Measurements from ENCODE around the gene PDCD2.

DNA sequence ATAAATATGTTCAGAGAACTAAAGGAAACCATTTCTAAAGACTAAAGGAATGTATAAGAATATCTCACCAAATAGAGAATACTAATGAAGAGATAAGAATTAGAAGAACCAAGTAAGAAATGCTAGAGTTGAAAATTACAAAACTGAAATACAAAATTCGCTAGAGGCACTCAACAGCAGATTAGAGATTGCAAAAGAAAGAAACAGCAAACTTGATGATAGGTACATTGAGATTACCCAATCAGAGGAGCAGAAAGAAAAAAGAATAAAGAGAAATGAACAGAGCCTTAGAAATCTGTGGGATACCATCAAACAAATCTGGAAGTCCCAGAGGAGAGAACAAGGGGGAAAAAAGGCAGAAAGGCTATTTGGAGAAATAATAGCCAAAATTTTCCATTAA, 6.3 kb upstream of the PDCD2 start:
- TF ChIP-seq, protein P1, sequence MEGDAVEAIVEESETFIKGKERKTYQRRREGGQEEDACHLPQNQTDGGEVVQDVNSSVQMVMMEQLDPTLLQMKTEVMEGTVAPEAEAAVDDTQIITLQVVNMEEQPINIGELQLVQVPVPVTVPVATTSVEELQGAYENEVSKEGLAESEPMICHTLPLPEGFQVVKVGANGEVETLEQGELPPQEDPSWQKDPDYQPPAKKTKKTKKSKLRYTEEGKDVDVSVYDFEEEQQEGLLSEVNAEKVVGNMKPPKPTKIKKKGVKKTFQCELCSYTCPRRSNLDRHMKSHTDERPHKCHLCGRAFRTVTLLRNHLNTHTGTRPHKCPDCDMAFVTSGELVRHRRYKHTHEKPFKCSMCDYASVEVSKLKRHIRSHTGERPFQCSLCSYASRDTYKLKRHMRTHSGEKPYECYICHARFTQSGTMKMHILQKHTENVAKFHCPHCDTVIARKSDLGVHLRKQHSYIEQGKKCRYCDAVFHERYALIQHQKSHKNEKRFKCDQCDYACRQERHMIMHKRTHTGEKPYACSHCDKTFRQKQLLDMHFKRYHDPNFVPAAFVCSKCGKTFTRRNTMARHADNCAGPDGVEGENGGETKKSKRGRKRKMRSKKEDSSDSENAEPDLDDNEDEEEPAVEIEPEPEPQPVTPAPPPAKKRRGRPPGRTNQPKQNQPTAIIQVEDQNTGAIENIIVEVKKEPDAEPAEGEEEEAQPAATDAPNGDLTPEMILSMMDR (IDR thresholded peaks at IDR 0.05; ENCODE audit: low read depth, low read length, poor library complexity, severe bottlenecking): no peak
- no peak for TF ChIP-seq EZH2phosphoT487 (IDR thresholded peaks at IDR 0.05; ENCODE audit: borderline replicate concordance, low read length)

Measured in DOHH2 (cell line).